Endodermal cell (in vitro differentiated cells): Measurements from ENCODE around the gene SH3BGRL3. TPM values are rescaled to one million over a fixed set of nuclear protein-coding genes. Genes with fewer than 3 reads are reported as not detected.
"Not testable (repeated sequence)": the region's sequence is repeated elsewhere in the genome, so short reads cannot be mapped to it uniquely, and the experiment has no call there.

Experiments used
- DNase-seq: peaks from one replicate; pipeline ENCODE4 v3.0.0-alpha.2; 2017
- H3K27ac ChIP-seq: 2 replicates; pipeline ENCODE4 v1.5.1; 2013; ENCODE audit warnings: mild to moderate bottlenecking, low read depth, low read length, moderate library complexity
- H3K27me3 ChIP-seq: 2 replicates; pipeline ENCODE4 v1.6.1; 2013; ENCODE audit warnings: mild to moderate bottlenecking, low read length, moderate library complexity; ENCODE audit not compliant: insufficient read depth, control insufficient read depth, poor library complexity, severe bottlenecking
- H3K36me3 ChIP-seq: 2 replicates; pipeline ENCODE4 v1.7.0; 2013; ENCODE audit warnings: mild to moderate bottlenecking, low read length, moderate library complexity; ENCODE audit not compliant: control insufficient read depth, insufficient read depth
- H3K4me1 ChIP-seq: one replicate; pipeline ENCODE4 v1.7.0; 2013; ENCODE audit warnings: low read length; ENCODE audit not compliant: control insufficient read depth, insufficient read depth
- H3K4me3 ChIP-seq: 2 replicates; pipeline ENCODE4 v1.5.1; 2013; ENCODE audit warnings: mild to moderate bottlenecking, low read length, moderate library complexity
- H3K9ac ChIP-seq: 2 replicates; pipeline ENCODE4 v1.6.1; 2013; ENCODE audit warnings: mild to moderate bottlenecking, low read length, moderate library complexity; ENCODE audit not compliant: poor library complexity, severe bottlenecking; ENCODE audit errors: extremely low read depth
- H3K9me3 ChIP-seq: 2 replicates; pipeline ENCODE4 v1.6.1; 2013; ENCODE audit warnings: mild to moderate bottlenecking, low read length, moderate library complexity; ENCODE audit not compliant: control insufficient read depth
- H3K27ac Mint-ChIP-seq: 2 replicates; pipeline ENCODE4 v1.8.0; 2020; ENCODE audit warnings: mixed read lengths
- H3K27me3 Mint-ChIP-seq: 2 replicates; pipeline ENCODE4 v1.8.0; 2021; ENCODE audit warnings: mild to moderate bottlenecking, mixed read lengths; ENCODE audit not compliant: insufficient read depth
- H3K36me3 Mint-ChIP-seq: 2 replicates; pipeline ENCODE4 v1.8.0; 2020; ENCODE audit warnings: low read depth, mixed read lengths
- H3K4me1 Mint-ChIP-seq: 2 replicates; pipeline ENCODE4 v1.8.0; 2020; ENCODE audit warnings: mixed read lengths
- H3K4me3 Mint-ChIP-seq: 2 replicates; pipeline ENCODE4 v1.8.0; 2020; ENCODE audit warnings: mild to moderate bottlenecking, moderate library complexity, mixed read lengths
- H3K9me3 Mint-ChIP-seq: 2 replicates; pipeline ENCODE4 v1.8.0; 2020; ENCODE audit warnings: mild to moderate bottlenecking, mixed read lengths
- WGBS, 2 experiments: methylation state at CpG; one replicate each; pipeline versions ENCODE4 v1.1.5 to v1.1.7; 2013; ENCODE audit warnings: missing lambda C conversion rate in 2 of 2, mixed read lengths in 1 of 2; ENCODE audit not compliant: insufficient coverage in 1 of 2, insufficient read length in 1 of 2; 5-methylcytosine and 5-hydroxymethylcytosine counted together
- long read RNA-seq, 4 experiments: library from polyadenylated mRNA in 2 of 4; library from RNA in 1 of 4; library from capped mRNA in 1 of 4; stranded (forward) in 3 of 4; unstranded in 1 of 4; transcript quantifications; one replicate each; pipeline ENCODE4 v2.0.0, GENCODE V29; 2020 to 2021; ENCODE audit warnings: inconsistent platforms in 1 of 4
- polyA plus RNA-seq, 2 experiments: library from polyadenylated mRNA; stranded (reverse); fragments of 50-300 nt; gene quantifications; one replicate each; pipeline ENCODE4 v1.2.3, GENCODE V29; 2013
- total RNA-seq, 2 donors: library from RNA; stranded (reverse); fragmentation: NEBNext Ultra II Directional in 1 of 2; extraction: Animal tissue kit (Norgen Biotek cat#: 25700) in 1 of 2; gene quantifications; 2 replicates in 1 of 2; 3 replicates in 1 of 2; pipeline ENCODE4 v1.2.1, GENCODE V29; 2021
- TF ChIP-seq, protein P1 (sequence below): fragments of 200-600 bp; sonication (generic); conservative IDR thresholded peaks from 2 replicates; pipeline ENCODE4 v1.5.0; 2021; ENCODE audit warnings: antibody characterized with exemption, mild to moderate bottlenecking

SH3BGRL3 gene
- total RNA-seq: 100 to 1,000 TPM; 119 to 132 TPM
- polyA plus RNA-seq (2013, experiment 1 of 2): 187 TPM
- 194 TPM for polyA plus RNA-seq (2013, experiment 2 of 2)
- long read RNA-seq, experiment 1, transcript SH3BGRL3-201 (3 exons, 1,661 nt): major isoform, 119 of 139 reads
- long read RNA-seq, experiment 1, partial matches to known transcripts: 12 of 139 reads
- long read RNA-seq, experiment 1, other reads (novel, unspliced or antisense): 8 of 139 reads
- long read RNA-seq, experiment 2, transcript SH3BGRL3-201 (3 exons, 1,661 nt): major isoform, 233 of 241 reads
- long read RNA-seq, experiment 2, partial matches to known transcripts: 1 of 241 reads
- long read RNA-seq, experiment 2, other reads (novel, unspliced or antisense): 5 of 241 reads
- long read RNA-seq, experiment 3, transcript SH3BGRL3-201 (3 exons, 1,661 nt): major isoform, 62 of 69 reads
- long read RNA-seq, experiment 3, partial matches to known transcripts: 3 of 69 reads
- long read RNA-seq, experiment 3, other reads (novel, unspliced or antisense): 1 of 69 reads
- long read RNA-seq, experiment 4, transcript SH3BGRL3-201 (3 exons, 1,661 nt): major isoform, 32 of 36 reads
- long read RNA-seq, experiment 4, partial matches to known transcripts: 0 of 36 reads
- long read RNA-seq, experiment 4, other reads (novel, unspliced or antisense): 1 of 36 reads

GRCh38 chr1:26279456-26280332, at the start of gene SH3BGRL3:
TSS of gene SH3BGRL3 (plus strand) at chr1:26280086. CDS start at chr1:26280156, 70 bp downstream.
- Histone ChIP-seq H3K9me3 (no peaks in the 10 kb centered on the region), H3K4me1 (peaks cover 14% of the 10 kb centered on the region), H3K36me3 (peaks cover 37% of the 10 kb centered on the region), H3K9ac (peak within 1 kb of the TSS; percentile 56), H3K27ac (peak within 1 kb of the TSS; percentile 73), H3K27me3 (no peaks in the 10 kb centered on the region), H3K4me3 (peak within 1 kb of the TSS; percentile 86)
- peak; percentile 93 for DNase-seq
- Mint-ChIP-seq H3K4me1 (peaks cover 31% of the 10 kb centered on the region), H3K27ac (peak within 1 kb of the TSS; percentile 97), H3K9me3 (no peaks in the 10 kb centered on the region), H3K27me3 (no peaks in the 10 kb centered on the region), H3K36me3 (peaks cover 37% of the 10 kb centered on the region), H3K4me3 (peak within 1 kb of the TSS; percentile 76)
- TF ChIP-seq, protein P1, sequence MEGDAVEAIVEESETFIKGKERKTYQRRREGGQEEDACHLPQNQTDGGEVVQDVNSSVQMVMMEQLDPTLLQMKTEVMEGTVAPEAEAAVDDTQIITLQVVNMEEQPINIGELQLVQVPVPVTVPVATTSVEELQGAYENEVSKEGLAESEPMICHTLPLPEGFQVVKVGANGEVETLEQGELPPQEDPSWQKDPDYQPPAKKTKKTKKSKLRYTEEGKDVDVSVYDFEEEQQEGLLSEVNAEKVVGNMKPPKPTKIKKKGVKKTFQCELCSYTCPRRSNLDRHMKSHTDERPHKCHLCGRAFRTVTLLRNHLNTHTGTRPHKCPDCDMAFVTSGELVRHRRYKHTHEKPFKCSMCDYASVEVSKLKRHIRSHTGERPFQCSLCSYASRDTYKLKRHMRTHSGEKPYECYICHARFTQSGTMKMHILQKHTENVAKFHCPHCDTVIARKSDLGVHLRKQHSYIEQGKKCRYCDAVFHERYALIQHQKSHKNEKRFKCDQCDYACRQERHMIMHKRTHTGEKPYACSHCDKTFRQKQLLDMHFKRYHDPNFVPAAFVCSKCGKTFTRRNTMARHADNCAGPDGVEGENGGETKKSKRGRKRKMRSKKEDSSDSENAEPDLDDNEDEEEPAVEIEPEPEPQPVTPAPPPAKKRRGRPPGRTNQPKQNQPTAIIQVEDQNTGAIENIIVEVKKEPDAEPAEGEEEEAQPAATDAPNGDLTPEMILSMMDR: peak; percentile 67
- 0 to 3% methylated on average over 18 to 66 of the region's 66 CpGs for WGBS, 2 experiments

DNA sequence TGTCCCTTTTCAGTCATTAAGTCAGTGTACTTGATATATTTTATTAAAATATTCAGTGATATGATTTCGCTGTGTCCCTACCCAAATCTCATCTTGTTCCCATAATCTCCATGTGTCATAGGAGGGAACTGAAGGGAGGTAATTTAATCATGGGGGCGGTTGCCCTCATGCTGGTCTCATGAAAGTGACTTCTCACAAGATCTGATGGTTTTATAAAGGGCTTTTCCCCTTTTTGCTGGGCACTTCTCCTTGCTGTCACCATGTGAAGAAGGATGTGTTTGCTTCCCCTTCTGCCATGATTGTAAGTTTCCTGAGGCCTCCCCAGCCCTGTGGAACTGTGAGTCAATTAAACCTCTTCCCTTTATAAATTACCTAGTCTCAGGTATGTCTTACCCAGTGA, 49.2 kb upstream of the SH3BGRL3 start:
- not testable (repeated sequence) for H3K4me3 Mint-ChIP-seq, H3K27ac Mint-ChIP-seq, H3K36me3 ChIP-seq, H3K9me3 ChIP-seq, DNase-seq, H3K4me3 ChIP-seq, H3K27ac ChIP-seq, H3K4me1 ChIP-seq, H3K27me3 ChIP-seq, H3K4me1 Mint-ChIP-seq, H3K36me3 Mint-ChIP-seq, H3K9me3 Mint-ChIP-seq, H3K9ac ChIP-seq
- 92% methylated on average over 1 of the region's 2 CpGs; no CpG with 5 or more reads in 1 of the 2 experiments for WGBS, 2 experiments
- H3K27me3 Mint-ChIP-seq: peaks cover 15% of the 10 kb centered on the region

DNA sequence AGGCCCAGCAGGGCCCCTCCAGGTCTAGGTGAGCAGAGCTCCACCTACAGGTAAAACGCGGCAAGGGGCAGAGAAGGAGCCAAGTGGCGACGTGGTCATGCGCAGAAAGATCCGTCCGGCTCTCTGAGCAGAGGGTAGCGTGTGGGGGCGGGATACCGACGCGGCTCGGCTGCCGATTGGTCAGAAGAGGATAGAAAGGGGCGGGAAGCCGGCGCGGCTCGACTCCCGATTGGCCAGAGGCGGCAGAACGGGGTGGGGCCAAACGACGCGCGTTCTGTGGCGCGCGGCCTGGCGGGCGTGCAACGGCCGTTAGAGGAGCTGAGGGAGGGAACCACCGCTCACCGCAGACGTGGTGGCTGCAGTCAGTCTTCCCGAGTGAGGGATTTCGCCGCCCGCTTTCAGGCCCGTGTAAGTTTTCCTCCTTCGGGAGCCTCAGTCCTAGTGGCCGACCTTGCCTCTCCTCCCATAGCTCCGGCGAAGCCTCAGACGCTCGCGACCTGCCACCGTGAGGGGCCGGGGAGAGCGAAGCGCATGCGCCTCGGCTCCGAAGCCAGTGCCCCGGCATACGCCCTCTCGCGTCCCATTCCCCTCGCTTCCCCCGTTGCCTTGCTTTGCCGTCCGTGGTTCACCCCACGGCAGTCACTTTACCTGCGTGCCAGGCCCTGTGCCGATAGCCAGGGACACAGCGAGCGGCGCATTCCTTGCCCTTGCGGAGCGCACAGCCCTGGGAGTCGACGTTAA, 45.8 kb upstream of the SH3BGRL3 start, which contains the start of gene CEP85:
CEP85 (plus strand) TSS at position 298 of the 741 bp plus-strand sequence. CDS start 5,584 bp downstream, outside the sequence.
- no peaks in the 10 kb centered on the region for H3K27me3 ChIP-seq
- H3K27me3 Mint-ChIP-seq: no peaks in the 10 kb centered on the region
- H3K4me3 ChIP-seq: peak within 1 kb of the TSS; percentile 96
- no peaks in the 10 kb centered on the region for H3K4me1 ChIP-seq
- H3K27ac Mint-ChIP-seq: peak within 1 kb of the TSS; percentile 96
- H3K9me3 ChIP-seq: peaks cover 8% of the 10 kb centered on the region
- H3K9me3 Mint-ChIP-seq: no peaks in the 10 kb centered on the region
- H3K9ac ChIP-seq: peak within 1 kb of the TSS; percentile 74
- peak within 1 kb of the TSS; percentile 92 for H3K4me3 Mint-ChIP-seq
- TF ChIP-seq, protein P1: peak; percentile 94
- H3K27ac ChIP-seq: peak within 1 kb of the TSS; percentile 66
- H3K36me3 Mint-ChIP-seq: peaks cover 16% of the 10 kb centered on the region
- H3K36me3 ChIP-seq: peaks cover 5% of the 10 kb centered on the region
- peaks cover 7% of the 10 kb centered on the region for H3K4me1 Mint-ChIP-seq
- 0% methylated on average over 37 to 73 of the region's 73 CpGs for WGBS, 2 experiments
- peak; percentile 100 for DNase-seq
